ENCODE results near the gene SIRT7.

- no peak for TF ChIP-seq CTCF (IDR thresholded peaks at IDR 0.05; ENCODE audit: insufficient read depth, low read length)
- no peak for TF ChIP-seq POLR2AphosphoS5 (IDR thresholded peaks at IDR 0.05; ENCODE audit: low read depth)
- TF ChIP-seq REST (IDR thresholded peaks at IDR 0.05; ENCODE audit: insufficient replicate concordance, low read depth), result no peak
These were observed 14.6 kb downstream of the SIRT7 start for GRCh38 chr17:81903415-81903831.

All from HL-60 (cell line).